Hematopoietic multipotent progenitor cell (in vitro differentiated cells): ENCODE data around the gene NDUFB2. TPM values are rescaled to one million over a fixed set of nuclear protein-coding genes. Genes with fewer than 3 reads are reported as not detected.
"Not testable (repeated sequence)": the region's sequence is repeated elsewhere in the genome, so short reads cannot be mapped to it uniquely, and the experiment has no call there.

ENCODE experiments used
- DNase-seq, 3 donors: peaks; one replicate each; pipeline ENCODE4 v3.0.0-alpha.2; 2011 to 2015; ENCODE audit warnings: low read depth in 2 of 3, low spot score in 2 of 3
- total RNA-seq: library from RNA; depleted of rRNA; stranded (reverse); fragments of >200 nt; gene quantifications from one replicate; pipeline ENCODE4 v1.2.3, GENCODE V29; 2012

Gene NDUFB2
- 62.5 TPM for total RNA-seq

GRCh38 chr7:140696680-140697446 is at the start of gene NDUFB2:
Gene NDUFB2, plus strand, starts transcription at chr7:140696708. Its CDS starts 37 bp downstream, at chr7:140696745.
- peak; percentile 30 to 82 (median 79) for DNase-seq

- peak in 1 of 3 donors; percentile 59 for DNase-seq
Measured at GRCh38 chr7:140646931-140647647, 49.4 kb upstream of the NDUFB2 start.

- no peak for DNase-seq
Measured at GRCh38 chr7:140649556-140650205, 46.8 kb upstream of the NDUFB2 start.

DNA sequence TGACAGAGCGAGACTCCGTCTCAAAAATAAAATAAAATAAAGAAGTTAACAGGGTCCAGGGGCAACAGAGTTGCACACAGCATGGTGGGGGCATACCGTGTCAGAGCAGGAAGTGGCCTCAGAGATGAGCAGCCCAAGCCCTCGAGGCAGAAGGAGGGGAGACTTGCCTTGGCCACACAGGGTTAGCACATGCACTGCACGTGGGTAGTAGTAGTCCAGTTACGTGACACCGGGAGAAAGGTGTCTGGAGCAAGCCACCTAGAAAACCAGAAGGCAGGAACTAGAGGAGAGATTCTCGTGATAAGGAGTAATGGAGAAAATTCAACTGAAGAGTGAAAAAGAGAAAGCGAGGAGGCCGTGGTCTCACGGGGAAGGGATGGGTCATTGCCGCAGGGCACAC is 46.1 kb upstream of the NDUFB2 start:
- no peak for DNase-seq

GRCh38 chr7:140653319-140654108 is 43.0 kb upstream of the NDUFB2 start:
- DNase-seq: peak in 1 of 3 donors; percentile 36

DNA sequence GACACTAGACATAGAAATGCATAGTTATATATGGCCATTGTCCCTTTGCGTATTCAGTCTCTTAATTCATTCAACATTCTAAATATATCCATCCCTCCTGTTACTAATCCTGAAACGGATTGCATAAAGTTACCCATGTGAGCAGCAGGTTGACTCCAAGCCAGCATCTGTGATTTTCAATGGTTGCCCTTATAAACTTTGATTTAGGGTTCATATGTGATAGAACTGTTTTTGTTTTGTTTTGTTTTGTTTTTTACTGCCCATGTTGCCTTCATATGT is 42.5 kb upstream of the NDUFB2 start:
- DNase-seq: no peak

GRCh38 chr7:140654661-140655060 is 41.8 kb upstream of the NDUFB2 start:
- no peak for DNase-seq

DNA sequence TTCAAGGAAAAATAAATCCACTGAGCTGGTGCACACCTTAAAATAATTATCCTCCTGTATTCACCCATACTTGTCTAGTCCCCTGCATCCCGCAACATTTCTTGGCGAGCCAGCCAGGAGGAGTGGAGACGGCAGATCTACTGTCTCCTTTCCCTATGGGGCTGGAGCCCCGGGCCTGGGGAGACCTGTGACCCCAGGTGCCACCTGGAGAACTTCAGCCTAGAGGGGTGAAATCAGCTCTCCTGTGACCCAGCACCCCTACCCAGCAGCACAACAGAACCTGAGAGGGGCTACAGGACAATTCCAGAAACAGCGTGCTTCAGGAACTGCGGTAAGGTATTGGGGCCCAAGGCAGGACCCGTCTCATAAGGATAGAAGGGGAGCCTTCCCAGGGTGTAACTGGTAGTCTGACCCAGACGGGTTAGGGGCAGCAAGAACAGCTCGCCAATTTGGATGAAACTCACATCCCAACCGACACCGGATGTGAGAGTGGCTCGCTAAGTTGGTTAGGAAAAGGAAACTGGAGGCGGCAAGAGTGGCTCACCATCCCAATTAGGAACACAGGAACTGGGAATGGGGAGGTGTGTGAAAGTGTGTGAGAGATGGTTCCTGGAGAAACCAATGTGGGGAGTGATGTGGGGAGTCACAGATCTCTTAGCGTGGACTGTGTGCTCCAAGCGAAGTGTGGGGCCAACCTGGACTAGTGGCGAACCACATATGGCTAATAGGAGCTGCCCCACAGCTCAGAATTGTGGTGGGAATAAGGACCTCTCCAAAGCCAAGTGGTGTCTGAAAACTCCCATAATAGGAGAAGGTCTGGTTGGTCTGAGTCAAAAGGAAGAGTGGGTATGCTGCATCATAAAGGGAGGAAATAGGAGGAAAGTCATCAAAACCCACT is 40.7 kb upstream of the NDUFB2 start:
- no peak for DNase-seq

GRCh38 chr7:140656548-140657515 is 39.7 kb upstream of the NDUFB2 start:
- DNase-seq: peak in 2 of 3 donors; percentile 62 to 76

GRCh38 chr7:140657891-140658290 is 38.6 kb upstream of the NDUFB2 start:
- DNase-seq: no peak

- DNase-seq: no peak
Measured at GRCh38 chr7:140659856-140660255, 36.7 kb upstream of the NDUFB2 start.

- DNase-seq: peak in 1 of 3 donors; percentile 53
Measured at GRCh38 chr7:140661124-140661523, 35.4 kb upstream of the NDUFB2 start.

DNA sequence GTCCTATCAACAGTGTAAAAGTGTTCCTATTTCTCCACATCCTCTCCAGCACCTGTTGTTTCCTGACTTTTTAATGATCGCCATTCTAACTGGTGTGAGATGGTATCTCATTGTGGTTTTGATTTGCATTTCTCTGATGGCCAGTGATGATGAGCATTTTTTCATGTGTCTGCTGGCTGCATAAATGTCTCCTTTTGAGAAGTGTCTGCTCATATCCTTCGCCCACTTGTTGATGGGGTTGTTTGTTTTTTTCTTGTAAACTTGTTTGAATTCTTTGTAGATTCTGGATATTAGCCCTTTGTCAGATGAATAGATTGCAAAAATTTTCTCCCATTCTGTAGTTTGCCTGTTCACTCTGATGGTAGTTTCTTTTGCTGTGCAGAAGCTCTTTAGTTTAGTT is 33.6 kb upstream of the NDUFB2 start:
- not testable (repeated sequence) for DNase-seq

- DNase-seq: no peak
Measured at GRCh38 chr7:140667476-140667875, 29.0 kb upstream of the NDUFB2 start.

GRCh38 chr7:140668641-140669040 is 27.9 kb upstream of the NDUFB2 start:
- no peak for DNase-seq

DNA sequence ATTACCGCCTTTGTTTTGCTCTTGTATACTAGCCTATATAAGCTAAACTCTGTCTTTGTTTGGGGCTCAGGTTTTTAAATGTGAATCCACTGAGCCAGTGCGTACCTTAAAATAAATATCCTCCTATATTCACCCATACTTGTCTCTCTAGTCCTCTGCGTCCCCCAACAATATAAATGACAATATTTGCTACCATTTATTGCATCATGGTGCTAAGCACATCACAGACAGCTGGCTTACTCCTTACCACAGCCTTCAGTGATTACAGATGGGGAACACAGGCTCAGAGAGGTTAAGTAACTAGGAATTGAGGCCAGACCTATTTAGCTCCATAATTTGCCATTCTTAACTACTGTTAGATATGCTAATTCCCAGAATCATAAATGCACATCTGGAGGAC is 27.2 kb upstream of the NDUFB2 start:
- DNase-seq: no peak

- DNase-seq: not testable (repeated sequence)
Measured at GRCh38 chr7:140669862-140670261, 26.6 kb upstream of the NDUFB2 start.

DNA sequence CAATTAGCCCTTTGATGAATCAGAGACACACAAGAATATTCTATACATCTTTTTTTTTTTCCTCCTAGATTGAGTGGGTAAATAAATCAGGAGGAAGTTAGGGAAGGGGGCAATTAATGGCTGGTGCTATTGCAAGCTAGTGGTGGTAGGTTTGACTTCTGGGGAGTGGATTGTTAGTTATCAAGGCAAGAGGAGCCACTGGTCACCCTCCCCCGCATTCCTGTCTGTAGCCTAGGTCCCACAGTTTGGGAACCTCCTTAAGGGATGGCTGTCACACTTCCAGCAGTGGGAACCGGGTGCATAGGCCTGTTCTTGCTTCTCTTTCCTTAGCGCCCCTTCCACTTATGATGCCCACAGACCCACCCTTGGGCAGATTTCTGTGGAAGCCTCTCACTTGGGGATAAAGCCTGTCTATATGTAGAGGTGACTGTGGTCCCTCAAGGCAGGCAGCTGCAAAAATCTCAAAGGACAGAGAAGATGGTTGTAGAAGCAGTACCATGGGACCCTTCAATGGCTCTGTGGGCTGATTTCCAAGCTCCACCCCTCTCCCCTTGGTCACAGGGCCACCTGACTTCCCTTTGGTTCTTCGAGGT is 26.1 kb upstream of the NDUFB2 start:
- peak in 1 of 3 donors; percentile 26 for DNase-seq
